CD4-positive, alpha-beta T cell treated with Interleukin-21 for 1 hour (primary cell): ENCODE results near the gene CCDC63.

Experiments used
- DNase-seq: peaks from one replicate; pipeline ENCODE4 v3.0.0-alpha.2; 2020

Gene CCDC63

DNA sequence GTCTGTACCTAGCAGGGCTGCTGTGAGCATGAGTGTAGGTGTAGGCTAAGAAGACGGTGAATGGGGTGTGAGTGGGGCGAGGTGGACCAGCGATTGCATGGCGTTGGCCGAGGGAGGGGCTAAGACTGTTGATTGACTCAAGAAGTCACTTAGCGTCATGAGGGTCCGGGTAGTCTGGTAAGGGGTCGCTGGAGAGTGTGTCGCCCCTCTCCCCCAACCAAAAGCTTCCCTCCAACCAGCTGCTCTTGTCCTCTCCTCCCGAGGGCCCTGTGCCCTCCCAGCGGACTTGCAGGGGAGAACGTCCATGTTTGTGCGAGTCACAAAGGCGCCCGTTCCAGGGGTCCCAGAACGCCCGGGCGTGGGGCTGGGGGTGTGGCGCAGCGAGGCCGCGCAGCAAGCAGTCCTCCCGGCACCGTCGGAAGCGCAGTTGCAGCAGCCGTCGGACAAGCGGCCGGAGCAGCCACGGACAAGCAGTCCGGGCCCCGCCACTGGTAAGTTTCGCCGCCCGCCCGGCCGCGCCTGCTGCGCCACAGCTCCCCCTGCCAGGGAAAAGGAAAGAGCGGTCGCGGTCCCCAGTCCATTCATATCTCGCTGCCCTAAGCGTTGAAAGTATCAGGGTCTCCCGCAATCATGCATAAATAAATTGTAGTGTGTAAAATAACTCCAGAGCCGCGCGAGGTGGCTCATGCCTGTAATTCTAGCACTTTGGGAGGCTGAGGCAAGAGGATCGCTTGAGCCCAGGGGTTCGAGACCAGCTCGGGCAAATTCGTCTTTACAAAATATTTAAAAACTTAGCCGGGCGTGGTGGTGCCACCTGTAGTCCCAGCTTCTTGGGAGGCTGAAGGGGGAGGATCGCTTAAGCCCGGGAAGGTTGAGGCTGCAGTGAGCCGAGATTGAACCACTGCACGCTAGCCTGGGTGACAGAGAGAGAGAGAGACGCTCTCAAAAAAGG, at the start of gene CCDC63:
CCDC63 (plus strand) TSS at position 373 of the 952 bp plus-strand sequence. CDS start 5,968 bp downstream, outside the sequence.
- DNase-seq, result peak; percentile 19

DNA sequence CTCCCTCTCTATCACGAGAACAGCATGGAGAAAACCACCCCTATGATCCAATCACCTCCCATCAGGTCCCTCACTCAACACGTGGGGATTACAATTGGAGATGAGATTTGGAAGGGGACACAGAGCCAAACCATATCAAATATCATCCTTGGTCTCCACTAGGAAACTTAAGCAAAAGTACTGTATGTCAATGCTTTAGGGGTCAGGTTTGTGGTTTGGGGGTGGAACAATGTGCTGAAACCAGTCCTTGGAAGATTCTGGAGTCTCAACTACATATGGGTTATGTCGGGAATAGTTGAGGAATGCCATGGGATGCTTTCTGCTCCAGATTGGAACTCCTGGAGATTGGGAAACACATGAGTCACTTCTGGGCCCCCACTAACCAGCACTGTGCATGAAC, 48.3 kb upstream of the CCDC63 start:
- DNase-seq, result no peak

DNA sequence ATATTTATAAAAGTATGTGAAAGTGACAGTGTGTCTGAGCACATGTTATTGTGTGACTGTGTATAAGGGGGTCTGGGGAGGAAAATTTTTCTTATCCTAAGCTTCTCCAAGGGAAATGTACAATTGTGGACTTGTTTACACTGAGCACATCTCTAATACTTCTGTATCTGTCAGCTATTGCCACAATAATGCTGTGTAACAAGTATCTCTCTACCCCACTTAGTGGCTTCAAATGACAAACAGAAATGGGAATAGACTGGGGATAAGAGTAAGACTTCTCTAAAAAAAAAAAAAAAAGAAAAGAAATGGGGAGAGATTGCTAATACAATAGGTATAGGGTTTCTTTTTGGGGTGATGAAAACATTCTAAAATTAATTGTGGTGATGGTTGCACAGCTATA, 44.3 kb upstream of the CCDC63 start:
- DNase-seq, result no peak

DNA sequence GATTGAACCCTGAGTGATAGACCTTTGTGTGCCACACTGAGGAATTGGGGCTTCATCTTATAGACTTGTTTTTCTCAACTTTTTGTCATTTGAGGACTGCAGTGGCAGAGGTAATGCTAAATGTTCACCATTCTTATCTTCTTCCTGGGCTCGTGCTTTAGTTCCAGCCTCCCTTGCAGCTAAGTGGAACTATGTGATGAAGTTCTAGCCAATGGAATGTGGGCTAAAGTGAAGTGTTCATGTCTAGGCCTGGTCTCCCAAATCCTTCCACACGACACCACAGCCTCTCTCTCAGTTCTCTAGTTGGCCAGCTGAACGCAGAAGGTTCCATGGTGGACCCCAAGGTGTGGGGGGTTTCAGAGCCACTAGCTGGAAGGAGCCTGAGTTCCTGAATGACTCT, 42.4 kb upstream of the CCDC63 start:
- DNase-seq, result no peak

GRCh38 chr12:110807640-110808039, 39.1 kb upstream of the CCDC63 start:
- no peak for DNase-seq

DNA sequence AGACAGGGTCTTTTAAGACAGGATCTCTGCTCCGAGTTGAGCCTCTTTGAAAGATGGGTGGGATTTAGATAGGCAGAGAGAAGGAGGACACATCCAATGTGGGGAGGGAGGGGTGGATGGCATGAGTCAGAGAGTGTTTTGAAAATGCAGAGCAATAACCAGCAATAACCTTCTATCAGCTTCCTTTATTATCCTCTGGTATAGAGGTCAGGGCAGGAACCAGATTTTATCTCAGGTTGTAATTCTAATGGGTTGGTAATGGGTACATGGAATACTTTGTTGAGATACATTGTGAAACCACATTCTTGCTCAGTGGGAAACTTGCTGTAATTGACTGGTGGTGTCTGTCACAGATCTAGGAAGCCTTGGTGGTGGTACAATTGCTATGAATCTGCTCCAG, 37.6 kb upstream of the CCDC63 start:
- DNase-seq, result no peak

DNA sequence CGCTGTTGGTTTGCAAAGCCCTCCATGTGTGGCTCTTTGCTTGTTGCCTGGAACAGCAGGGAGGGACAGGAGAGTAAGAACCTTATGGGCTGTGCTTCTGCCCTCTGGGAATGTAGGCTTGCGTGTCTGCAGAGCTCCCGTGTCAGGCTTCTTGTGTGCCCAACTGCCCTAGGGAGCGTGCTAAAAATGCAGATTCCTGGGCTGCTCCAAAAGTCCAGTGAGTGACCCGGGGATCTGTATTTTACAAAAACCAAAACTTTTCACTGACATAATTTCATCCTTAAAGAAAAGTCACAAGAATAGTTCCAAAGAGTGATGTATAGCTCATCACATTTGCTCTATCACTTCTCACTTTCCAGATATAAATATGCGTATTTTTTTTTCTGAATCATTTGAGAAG, 34.8 kb upstream of the CCDC63 start:
- DNase-seq, result no peak

GRCh38 chr12:110813285-110813684, 33.5 kb upstream of the CCDC63 start:
- DNase-seq, result no peak

- DNase-seq, result no peak
Measured at GRCh38 chr12:110813756-110814155, 33.0 kb upstream of the CCDC63 start.

DNA sequence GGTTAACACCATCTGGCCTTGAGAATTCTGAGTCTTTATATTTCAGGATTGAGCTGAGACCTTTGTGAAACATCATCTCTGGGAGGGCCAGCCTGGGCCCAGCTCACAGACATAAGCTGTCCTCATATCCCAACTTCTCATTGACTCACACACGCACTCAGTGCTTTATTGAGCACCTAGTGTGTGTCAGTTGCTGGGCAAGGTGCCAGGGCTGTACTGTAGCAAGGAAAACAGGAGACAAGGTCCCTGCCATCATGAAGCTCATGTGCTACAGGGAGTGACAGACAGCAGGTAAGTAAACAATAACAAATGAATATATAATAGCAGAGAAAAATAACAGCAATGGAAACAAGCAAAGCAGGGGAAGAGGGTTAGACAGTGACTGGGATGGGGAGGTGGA, 30.5 kb upstream of the CCDC63 start:
- DNase-seq, result no peak

- DNase-seq, result no peak
Measured at GRCh38 chr12:110816779-110817178, 30.0 kb upstream of the CCDC63 start.

DNA sequence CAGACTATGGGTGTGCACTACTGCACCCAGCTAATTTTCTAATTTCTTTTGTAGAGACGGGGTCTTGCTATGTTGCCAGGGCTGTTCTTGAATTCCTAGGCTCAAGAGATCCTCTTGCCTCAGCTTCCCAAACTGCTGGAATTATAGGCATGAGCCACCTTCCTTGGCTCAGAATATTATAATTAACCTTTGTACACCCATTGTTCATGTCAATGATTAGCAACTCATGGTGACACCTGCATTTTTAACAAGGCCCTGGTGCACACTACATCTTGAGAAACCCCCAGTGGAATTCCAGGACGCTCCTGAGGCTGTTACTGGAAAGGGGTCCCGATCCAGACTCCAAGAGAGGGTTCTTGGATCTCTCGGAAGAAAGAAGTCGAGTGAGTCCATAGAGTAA, 28.3 kb upstream of the CCDC63 start:
- DNase-seq, result no peak

GRCh38 chr12:110819150-110819549, 27.6 kb upstream of the CCDC63 start:
- DNase-seq, result no peak

DNA sequence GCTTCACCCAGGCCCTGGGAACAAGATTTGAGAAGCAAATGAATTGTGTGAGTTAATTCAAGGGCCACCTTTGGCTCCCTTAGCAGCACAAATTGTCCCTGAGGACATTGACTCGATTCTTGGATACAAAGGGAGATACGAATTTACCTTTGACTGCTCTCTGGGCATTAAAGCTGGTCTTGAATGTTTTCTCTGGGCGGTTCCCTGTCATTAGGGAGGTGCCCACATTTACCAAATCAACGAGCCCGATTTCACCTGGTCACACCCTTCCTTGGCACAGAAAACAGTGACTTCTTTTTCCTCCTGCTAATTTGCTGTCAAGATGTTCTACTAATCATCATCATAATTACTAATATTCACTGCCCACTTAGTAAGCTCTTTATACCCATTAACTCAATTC, 27.1 kb upstream of the CCDC63 start:
- DNase-seq, result no peak

DNA sequence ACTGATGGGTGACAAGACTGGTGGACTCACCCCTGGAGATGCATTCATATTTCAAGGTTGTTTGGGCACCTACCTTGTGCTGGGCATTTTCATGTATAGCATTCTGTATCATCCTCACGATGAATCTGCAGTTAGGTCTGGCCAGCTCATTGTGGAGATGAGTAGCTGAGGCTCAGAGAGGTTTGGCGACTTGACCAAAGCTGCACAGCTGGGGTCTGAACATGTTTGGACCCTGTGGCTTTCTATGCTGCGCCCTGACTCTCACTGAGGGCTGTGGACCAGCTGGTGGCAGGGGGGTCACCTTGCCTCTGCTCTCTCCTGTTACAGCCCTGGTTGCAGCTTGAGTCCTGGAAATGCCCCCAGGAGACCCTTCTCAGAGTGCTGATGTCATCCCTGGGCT, 24.9 kb upstream of the CCDC63 start:
- DNase-seq, result no peak

DNA sequence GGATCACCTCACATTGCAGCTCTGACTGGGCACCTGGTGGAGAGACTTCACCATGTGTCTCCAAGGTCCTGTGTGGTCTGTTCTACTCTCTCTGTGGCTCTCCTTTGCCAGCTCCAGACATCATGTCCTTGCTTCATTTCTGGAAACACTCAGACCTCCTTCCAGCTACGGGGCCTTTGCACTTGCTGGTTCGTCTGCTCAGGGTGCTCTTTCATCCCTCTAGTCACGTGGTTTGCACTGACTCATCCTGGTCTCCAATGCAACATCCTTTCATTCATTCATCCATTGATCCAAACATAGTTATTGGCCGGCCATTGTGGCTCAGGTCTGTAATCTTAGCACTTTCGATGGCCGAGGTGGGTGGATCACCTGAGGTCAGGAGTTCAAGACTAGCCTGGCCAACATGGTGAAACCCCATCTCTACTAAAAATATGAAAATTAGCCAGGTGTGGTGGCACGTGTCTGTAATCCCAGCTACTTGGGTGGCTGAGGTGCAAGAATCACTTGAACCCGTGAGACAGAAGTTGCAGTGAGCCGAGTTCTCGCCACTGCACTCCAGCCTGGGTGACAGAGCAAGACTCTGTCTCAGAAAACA, 23.9 kb upstream of the CCDC63 start:
- no peak for DNase-seq

DNA sequence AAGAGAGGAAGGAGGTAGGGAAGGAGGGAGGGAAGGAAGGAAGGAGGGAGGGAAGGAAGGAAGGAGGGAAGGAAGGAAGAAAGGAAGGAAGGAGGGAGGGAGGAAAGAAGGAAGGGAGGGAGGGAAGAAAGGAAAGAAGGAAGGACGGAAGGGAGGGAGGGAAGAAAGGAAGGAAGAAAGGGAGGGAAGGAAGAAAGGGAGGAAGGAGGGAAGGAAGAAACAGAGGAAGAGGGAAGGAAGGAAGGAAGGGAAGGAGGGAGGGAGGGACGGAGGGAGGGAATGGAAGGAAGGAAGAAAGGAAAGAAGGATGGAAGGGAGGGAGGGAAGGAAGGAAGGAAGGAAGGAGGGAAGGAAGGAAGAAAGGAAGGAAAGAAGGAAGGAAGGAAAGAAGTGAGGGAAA, 22.4 kb upstream of the CCDC63 start:
- no peak for DNase-seq

DNA sequence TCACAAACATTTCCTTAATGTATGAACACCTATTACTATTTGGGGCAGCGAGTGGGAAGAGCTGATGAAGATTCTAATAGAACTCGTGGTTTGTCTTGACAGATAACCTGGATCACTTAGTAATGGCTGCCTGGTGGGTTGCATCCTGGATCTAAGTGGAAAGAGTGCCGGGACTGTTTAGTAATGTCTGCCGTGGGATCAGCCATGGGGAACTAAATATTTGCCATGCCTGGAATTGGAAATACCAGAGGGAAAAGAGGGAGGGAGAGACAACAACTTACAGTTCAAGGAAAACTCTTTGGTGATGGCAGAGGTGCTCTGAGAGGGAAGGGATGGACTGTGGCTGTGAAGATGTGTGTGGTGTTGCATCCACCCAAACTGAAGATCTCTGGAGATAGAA, 21.3 kb upstream of the CCDC63 start:
- DNase-seq, result no peak

GRCh38 chr12:110826592-110827200, 20.1 kb upstream of the CCDC63 start:
- DNase-seq, result peak; percentile 84

GRCh38 chr12:110829308-110829707, 17.5 kb upstream of the CCDC63 start:
- DNase-seq, result no peak

DNA sequence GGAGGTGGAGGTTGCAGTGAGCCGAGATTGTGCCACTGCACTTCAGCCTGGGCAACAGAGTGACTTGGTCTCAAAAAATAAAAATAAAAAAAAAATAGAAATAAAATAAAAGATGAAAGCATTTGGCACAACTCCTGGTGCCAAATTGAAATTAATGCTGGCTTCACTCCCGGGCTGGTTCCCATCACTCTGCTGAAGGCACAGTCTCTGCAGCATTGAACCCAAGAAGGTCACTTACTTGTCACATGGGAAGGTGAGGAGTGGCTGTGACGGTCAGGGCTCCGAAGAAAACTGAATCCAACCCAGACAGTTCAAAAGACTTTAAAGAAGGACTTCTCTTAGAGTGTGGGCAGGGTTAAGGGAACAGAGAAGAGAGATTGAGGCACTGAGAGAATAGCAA, 10.5 kb upstream of the CCDC63 start:
- no peak for DNase-seq

DNA sequence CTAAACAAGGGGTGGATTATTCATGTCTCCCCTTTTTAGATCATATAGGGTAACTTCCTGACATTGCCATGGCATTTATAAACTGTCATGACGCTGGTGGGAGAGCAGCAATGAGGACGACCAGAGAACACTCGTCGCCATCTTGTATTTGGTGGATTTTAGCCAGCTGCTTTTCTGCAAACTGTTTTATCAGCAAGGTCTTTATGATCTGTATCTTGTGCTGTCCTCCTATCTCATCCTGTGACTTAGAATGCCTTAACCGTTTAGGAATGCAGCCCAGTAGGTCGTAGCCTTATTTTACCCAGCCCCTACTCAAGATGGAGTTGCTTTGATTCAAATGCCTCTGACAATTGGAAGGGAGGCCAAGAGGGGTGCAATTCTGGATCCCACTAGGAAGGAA, 5.8 kb upstream of the CCDC63 start:
- no peak for DNase-seq

- DNase-seq, result no peak
Measured at GRCh38 chr12:110844131-110844530, 2.7 kb upstream of the CCDC63 start.
